H9 (cell line): ENCODE results near the gene SMAD3. TPM values are rescaled to one million over a fixed set of nuclear protein-coding genes. Genes with fewer than 3 reads are reported as not detected.

ENCODE experiments used
- DNase-seq: peaks from one replicate; pipeline ENCODE4 v3.0.0-alpha.2; 2017
- H2AFZ ChIP-seq: one replicate; pipeline ENCODE4 v1.6.1; 2013; ENCODE audit warnings: mild to moderate bottlenecking, low read length, control low read depth, moderate library complexity
- H2AK5ac ChIP-seq: 2 replicates; pipeline ENCODE4 v1.6.1; 2013; ENCODE audit warnings: low read length, control low read depth, mixed read lengths; ENCODE audit not compliant: insufficient read length
- H2BK120ac ChIP-seq: one replicate; pipeline ENCODE4 v1.6.1; 2013; ENCODE audit warnings: low read depth, mild to moderate bottlenecking, low read length, control low read depth, inconsistent platforms; ENCODE audit not compliant: poor library complexity, severe bottlenecking
- H2BK12ac ChIP-seq: 2 replicates; pipeline ENCODE4 v1.6.1; 2013; ENCODE audit warnings: low read length, control low read depth, mixed read lengths, low read depth; ENCODE audit not compliant: insufficient read length
- H2BK15ac ChIP-seq: 2 replicates; pipeline ENCODE4 v1.6.1; 2013; ENCODE audit warnings: low read depth, low read length, control low read depth
- H2BK20ac ChIP-seq: one replicate; pipeline ENCODE4 v1.6.1; 2013; ENCODE audit warnings: low read depth, mild to moderate bottlenecking, low read length, control low read depth, inconsistent platforms; ENCODE audit not compliant: poor library complexity, severe bottlenecking
- H2BK5ac ChIP-seq: 2 replicates; pipeline ENCODE4 v1.6.1; 2013; ENCODE audit warnings: low read length, control low read depth, mixed read lengths; ENCODE audit not compliant: insufficient read length
- H3K14ac ChIP-seq: 2 replicates; pipeline ENCODE4 v1.6.1; 2013; ENCODE audit warnings: low read length, control low read depth; ENCODE audit not compliant: insufficient read depth
- H3K18ac ChIP-seq: 2 replicates; pipeline ENCODE4 v1.6.1; 2013; ENCODE audit warnings: low read depth, mild to moderate bottlenecking, mixed read lengths, low read length, control low read depth; ENCODE audit not compliant: insufficient read length
- H3K23ac ChIP-seq: 2 replicates; pipeline ENCODE4 v1.6.1; 2013; ENCODE audit warnings: low read length, control low read depth, mixed read lengths, low read depth; ENCODE audit not compliant: insufficient read length
- H3K23me2 ChIP-seq: 2 replicates; pipeline ENCODE4 v1.6.1; 2013; ENCODE audit warnings: low read depth, mild to moderate bottlenecking, mixed read lengths, low read length, control low read depth; ENCODE audit not compliant: insufficient read length, poor library complexity, severe bottlenecking
- H3K27ac ChIP-seq: 2 replicates; pipeline ENCODE4 v1.5.1; 2013; ENCODE audit warnings: low read length, control low read depth, mixed read lengths, low read depth; ENCODE audit not compliant: insufficient read length
- H3K27me3 ChIP-seq: 2 replicates; pipeline ENCODE4 v1.6.1; 2013; ENCODE audit warnings: low read length, control low read depth, inconsistent platforms; ENCODE audit not compliant: insufficient read depth
- H3K4ac ChIP-seq: 2 replicates; pipeline ENCODE4 v1.6.1; 2013; ENCODE audit warnings: low read depth, mild to moderate bottlenecking, control low read depth, inconsistent platforms, low read length, moderate library complexity
- H3K4me1 ChIP-seq: 2 replicates; pipeline ENCODE4 v1.6.1; 2013; ENCODE audit warnings: low read length, control low read depth, inconsistent platforms; ENCODE audit not compliant: insufficient read depth
- H3K4me2 ChIP-seq: 2 replicates; pipeline ENCODE4 v1.6.1; 2013; ENCODE audit warnings: low read length, control low read depth, mixed read lengths; ENCODE audit not compliant: insufficient read length, insufficient read depth
- H3K56ac ChIP-seq: 2 replicates; pipeline ENCODE4 v1.6.1; 2013; ENCODE audit warnings: low read depth, mild to moderate bottlenecking, mixed read lengths, low read length, control low read depth; ENCODE audit not compliant: insufficient read length
- H3K79me1 ChIP-seq: 2 replicates; pipeline ENCODE4 v1.6.1; 2013; ENCODE audit warnings: low read depth, mild to moderate bottlenecking, moderate library complexity, low read length, control low read depth, inconsistent platforms; ENCODE audit not compliant: insufficient read depth, poor library complexity, severe bottlenecking
- H3K79me2 ChIP-seq: 2 replicates; pipeline ENCODE4 v1.6.1; 2013; ENCODE audit warnings: low read length, control low read depth, inconsistent platforms; ENCODE audit not compliant: insufficient read depth
- H3K9ac ChIP-seq: 2 replicates; pipeline ENCODE4 v1.6.1; 2013; ENCODE audit warnings: low read length, control low read depth, mixed read lengths; ENCODE audit not compliant: insufficient read length; ENCODE audit errors: extremely low read depth
- H3K9me3 ChIP-seq: one replicate; pipeline ENCODE4 v1.6.1; 2013; ENCODE audit warnings: low read depth, low read length, inconsistent platforms; ENCODE audit not compliant: control insufficient read depth
- H3T11ph ChIP-seq: one replicate; pipeline ENCODE4 v1.6.1; 2013; ENCODE audit warnings: mild to moderate bottlenecking, low read length, control low read depth, inconsistent platforms
- H4K20me1 ChIP-seq: one replicate; pipeline ENCODE4 v1.6.1; 2013; ENCODE audit not compliant: control insufficient read depth, insufficient read length, insufficient read depth
- H4K5ac ChIP-seq: 2 replicates; pipeline ENCODE4 v1.6.1; 2013; ENCODE audit warnings: low read depth, mild to moderate bottlenecking, mixed read lengths, low read length, control low read depth; ENCODE audit not compliant: insufficient read length
- H4K8ac ChIP-seq: replicated peaks from 2 replicates; pipeline ENCODE4 v1.6.1; 2013; ENCODE audit warnings: low read length, control low read depth, mixed read lengths, low read depth; ENCODE audit not compliant: insufficient read length
- H4K91ac ChIP-seq: 2 replicates; pipeline ENCODE4 v1.6.1; 2013; ENCODE audit warnings: low read depth, mild to moderate bottlenecking, moderate library complexity, mixed read lengths, low read length, control low read depth; ENCODE audit not compliant: insufficient read length
- H3K27ac Mint-ChIP-seq, 3 experiments: 2 replicates in 2 of 3; 3 replicates in 1 of 3; pipeline ENCODE4 v1.8.0; 2020 to 2021; ENCODE audit warnings: mixed read lengths in 3 of 3, mild to moderate bottlenecking in 1 of 3, moderate library complexity in 1 of 3
- H3K27me3 Mint-ChIP-seq: 2 replicates; pipeline ENCODE4 v1.8.0; 2021; ENCODE audit warnings: low read depth, mild to moderate bottlenecking, moderate library complexity, mixed read lengths
- H3K36me3 Mint-ChIP-seq, 3 experiments: 2 replicates in 2 of 3; 3 replicates in 1 of 3; pipeline ENCODE4 v1.8.0; 2020 to 2021; ENCODE audit warnings: low read depth in 3 of 3, mixed read lengths in 3 of 3; ENCODE audit not compliant: insufficient read depth in 1 of 3
- H3K4me1 Mint-ChIP-seq, 2 experiments: 2 replicates each; pipeline ENCODE4 v1.8.0; 2020; ENCODE audit warnings: mixed read lengths in 2 of 2
- H3K4me3 Mint-ChIP-seq, 2 experiments: 2 replicates in 1 of 2; 3 replicates in 1 of 2; pipeline ENCODE4 v1.8.0; 2020 to 2021; ENCODE audit warnings: mild to moderate bottlenecking in 2 of 2, mixed read lengths in 2 of 2, moderate library complexity in 1 of 2
- H3K9me3 Mint-ChIP-seq, 2 experiments: 2 replicates in 1 of 2; 3 replicates in 1 of 2; pipeline ENCODE4 v1.8.0; 2020; ENCODE audit warnings: mild to moderate bottlenecking in 2 of 2, mixed read lengths in 2 of 2, moderate library complexity in 1 of 2
- WGBS: extraction: QIAGEN DNeasy Blood & Tissue Kit; methylation state at CpG from one replicate; pipeline ENCODE4 v1.1.7; 2013; ENCODE audit warnings: missing lambda C conversion rate, low lambda C conversion rate, mixed read lengths; ENCODE audit not compliant: insufficient read length; ENCODE audit errors: extremely low coverage; 5-methylcytosine and 5-hydroxymethylcytosine counted together
- total RNA-seq: library from RNA; stranded (reverse); gene quantifications from 2 replicates; pipeline ENCODE4 v1.2.1, GENCODE V29; 2021
- TF ChIP-seq, protein P1 (sequence below): fragments of 200-600 bp; sonication (generic); conservative IDR thresholded peaks from 3 replicates; pipeline ENCODE4 v1.8.0; 2021; ENCODE audit warnings: antibody characterized with exemption, mild to moderate bottlenecking

Gene SMAD3
- total RNA-seq, 1 experiment from 2014 or later, result 26.7 TPM

DNA sequence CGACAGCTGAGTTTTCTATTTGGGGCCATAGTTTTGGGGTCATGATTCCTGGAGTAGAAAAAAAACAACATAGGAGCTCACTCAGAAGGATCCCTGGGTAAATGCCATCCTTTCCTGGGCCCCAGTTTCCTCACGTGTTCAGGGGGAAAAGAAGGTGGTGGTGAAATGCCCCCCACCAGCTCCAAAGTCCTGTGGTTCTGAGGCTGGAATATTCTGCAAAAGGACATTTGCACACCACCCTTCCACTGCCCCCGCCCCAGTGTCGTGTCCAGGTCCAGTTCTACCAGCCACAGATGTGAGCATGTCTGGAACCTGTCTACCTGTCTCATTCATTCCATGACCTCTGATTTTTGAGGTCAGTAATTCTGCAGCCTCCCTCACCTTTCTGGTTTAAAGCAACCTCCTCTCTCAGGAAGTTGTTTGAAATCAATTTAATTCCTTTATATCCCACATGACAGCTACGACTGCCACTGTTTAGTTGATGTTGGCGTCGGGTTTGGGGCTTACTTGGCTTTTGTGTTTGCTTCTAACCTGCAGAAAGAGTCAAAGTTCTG, 82.1 kb downstream of the SMAD3 start:
- H3T11ph ChIP-seq, result no peak overlapping the region
- no peak overlapping the region for H4K5ac ChIP-seq
- no peak overlapping the region for H3K56ac ChIP-seq
- H3K23ac ChIP-seq, result no peak overlapping the region
- H3K27ac Mint-ChIP-seq, result 0 out of 7 replicates have a peak overlapping the region, but pooled peaks of 1 of the 3 experiments have one; percentile 73
- H3K4me2 ChIP-seq, result no peak overlapping the region
- H3K23me2 ChIP-seq, result no peaks in the 10 kb centered on the region
- no peaks in the 10 kb centered on the region for H4K20me1 ChIP-seq
- H3K4ac ChIP-seq, result no peak overlapping the region
- WGBS, result no CpG with 5 or more reads among the region's 7 CpGs
- H2BK120ac ChIP-seq, result no peak overlapping the region
- no peak overlapping the region for H4K91ac ChIP-seq
- H3K18ac ChIP-seq, result no peak overlapping the region
- no peak overlapping the region; a peak in 1 of 5 replicates for H3K4me3 Mint-ChIP-seq
- H3K36me3 Mint-ChIP-seq, result no peaks in the 10 kb centered on the region
- no peak overlapping the region; the same call in 1 of the 2 replicates for H3K14ac ChIP-seq
- H3K4me1 ChIP-seq, result peaks cover 36% of the 10 kb centered on the region; the same call in 1 of the 2 replicates
- no peak overlapping the region for H3K27ac ChIP-seq
- H3K27me3 ChIP-seq, result no peaks in the 10 kb centered on the region
- no peaks in the 10 kb centered on the region for H3K79me2 ChIP-seq
- no peak overlapping the region for H4K8ac ChIP-seq
- H2BK5ac ChIP-seq, result no peak overlapping the region
- no peak overlapping the region for H2BK15ac ChIP-seq
- H3K27me3 Mint-ChIP-seq, result no peaks in the 10 kb centered on the region
- no peak overlapping the region for H2BK12ac ChIP-seq
- no peak for DNase-seq
- TF ChIP-seq, protein P1, sequence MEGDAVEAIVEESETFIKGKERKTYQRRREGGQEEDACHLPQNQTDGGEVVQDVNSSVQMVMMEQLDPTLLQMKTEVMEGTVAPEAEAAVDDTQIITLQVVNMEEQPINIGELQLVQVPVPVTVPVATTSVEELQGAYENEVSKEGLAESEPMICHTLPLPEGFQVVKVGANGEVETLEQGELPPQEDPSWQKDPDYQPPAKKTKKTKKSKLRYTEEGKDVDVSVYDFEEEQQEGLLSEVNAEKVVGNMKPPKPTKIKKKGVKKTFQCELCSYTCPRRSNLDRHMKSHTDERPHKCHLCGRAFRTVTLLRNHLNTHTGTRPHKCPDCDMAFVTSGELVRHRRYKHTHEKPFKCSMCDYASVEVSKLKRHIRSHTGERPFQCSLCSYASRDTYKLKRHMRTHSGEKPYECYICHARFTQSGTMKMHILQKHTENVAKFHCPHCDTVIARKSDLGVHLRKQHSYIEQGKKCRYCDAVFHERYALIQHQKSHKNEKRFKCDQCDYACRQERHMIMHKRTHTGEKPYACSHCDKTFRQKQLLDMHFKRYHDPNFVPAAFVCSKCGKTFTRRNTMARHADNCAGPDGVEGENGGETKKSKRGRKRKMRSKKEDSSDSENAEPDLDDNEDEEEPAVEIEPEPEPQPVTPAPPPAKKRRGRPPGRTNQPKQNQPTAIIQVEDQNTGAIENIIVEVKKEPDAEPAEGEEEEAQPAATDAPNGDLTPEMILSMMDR, result no peak
- H3K79me1 ChIP-seq, result no peaks in the 10 kb centered on the region
- H3K9me3 ChIP-seq, result no peaks in the 10 kb centered on the region
- no peak overlapping the region for H2AK5ac ChIP-seq
- peaks cover 78 to 79% of the 10 kb centered on the region in 2 experiments for H3K4me1 Mint-ChIP-seq
- no peak overlapping the region for H2AFZ ChIP-seq
- no peak overlapping the region for H2BK20ac ChIP-seq
- H3K9ac ChIP-seq, result no peak overlapping the region
- H3K9me3 Mint-ChIP-seq, result no peaks in the 10 kb centered on the region
